Nucleus accumbens (tissue), 56 donors: ENCODE measurements around the gene IHH.

Experiments used
- DNase-seq, 56 donors: peaks; one replicate each; lab custom pipeline; 2025; lab: John Stamatoyannopoulos, UW

The IHH gene

DNA sequence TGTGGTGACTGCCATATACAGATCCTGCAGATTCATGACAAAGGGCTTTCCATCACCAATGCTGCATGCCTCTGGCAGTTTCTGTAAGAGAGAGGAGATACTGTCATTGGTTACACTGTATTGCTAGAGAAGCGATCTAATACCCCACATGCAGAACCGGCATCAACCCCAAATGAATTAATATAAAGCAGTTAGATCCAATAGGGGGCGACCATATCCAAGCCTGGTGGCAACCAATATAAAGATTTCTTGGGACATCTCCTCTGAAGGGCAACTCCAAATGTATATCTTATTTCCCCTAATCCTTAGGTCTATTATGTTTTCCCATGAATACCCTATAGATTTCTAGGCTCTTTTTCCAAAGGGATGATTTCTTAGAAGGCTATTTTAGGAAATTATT is 17.4 kb upstream of the IHH start:
- no peak for DNase-seq

DNA sequence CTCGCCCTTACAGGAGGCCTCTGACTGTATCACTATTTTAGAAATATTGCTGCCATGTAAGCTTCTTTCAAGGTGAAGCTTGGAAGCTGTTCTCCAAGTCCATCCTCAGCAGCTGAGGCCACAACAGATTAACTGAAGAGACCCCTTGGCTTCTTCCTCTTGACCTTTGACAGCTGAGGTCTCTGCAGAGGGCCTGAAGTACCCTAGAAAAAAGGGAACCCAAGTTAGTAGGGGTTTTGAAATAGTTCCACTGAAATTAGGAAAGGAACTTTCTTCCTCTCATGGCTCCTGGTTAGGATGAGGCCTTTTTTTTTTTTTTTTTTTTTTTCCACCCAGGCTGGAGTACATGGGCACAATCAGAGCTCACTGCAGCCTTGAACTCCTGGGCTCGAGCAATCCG is 15.5 kb upstream of the IHH start:
- DNase-seq = no peak

DNA sequence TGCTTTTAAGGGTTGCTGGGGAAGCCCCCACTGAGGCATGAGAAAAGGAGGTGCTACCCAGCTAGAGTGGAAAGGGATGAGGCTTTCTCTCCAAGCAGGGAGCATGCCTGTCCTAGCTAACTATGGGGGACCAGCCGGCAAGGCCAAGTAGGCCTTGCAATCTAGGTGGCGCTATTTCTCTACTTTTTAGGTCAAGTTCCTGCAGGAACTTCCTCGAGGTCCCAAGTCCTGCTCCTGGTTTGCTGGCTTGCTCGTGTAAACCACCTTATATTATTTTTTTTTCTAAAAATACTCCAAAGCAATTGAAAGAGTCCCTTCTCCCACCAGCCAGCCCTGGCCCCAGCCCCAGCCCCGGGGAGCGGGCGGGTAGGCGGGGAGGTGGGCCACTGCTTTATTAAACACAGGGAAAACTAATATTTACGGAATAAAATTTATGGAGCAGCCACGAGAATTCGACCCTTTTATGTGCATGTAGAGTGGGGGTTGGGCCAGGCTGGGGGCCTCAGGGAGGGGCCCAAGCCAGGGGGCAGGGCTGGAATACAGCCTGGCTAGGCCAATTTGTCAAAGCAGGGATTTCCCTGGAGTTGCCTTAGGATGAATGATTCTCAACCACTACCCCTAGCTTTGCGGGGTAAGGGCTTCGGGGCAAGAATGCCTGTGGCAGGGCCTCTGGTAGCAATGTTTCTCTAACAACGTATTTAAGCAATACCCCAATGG is 12.8 kb upstream of the IHH start:
- DNase-seq = peak in 1 of 56 donors; percentile 17

DNA sequence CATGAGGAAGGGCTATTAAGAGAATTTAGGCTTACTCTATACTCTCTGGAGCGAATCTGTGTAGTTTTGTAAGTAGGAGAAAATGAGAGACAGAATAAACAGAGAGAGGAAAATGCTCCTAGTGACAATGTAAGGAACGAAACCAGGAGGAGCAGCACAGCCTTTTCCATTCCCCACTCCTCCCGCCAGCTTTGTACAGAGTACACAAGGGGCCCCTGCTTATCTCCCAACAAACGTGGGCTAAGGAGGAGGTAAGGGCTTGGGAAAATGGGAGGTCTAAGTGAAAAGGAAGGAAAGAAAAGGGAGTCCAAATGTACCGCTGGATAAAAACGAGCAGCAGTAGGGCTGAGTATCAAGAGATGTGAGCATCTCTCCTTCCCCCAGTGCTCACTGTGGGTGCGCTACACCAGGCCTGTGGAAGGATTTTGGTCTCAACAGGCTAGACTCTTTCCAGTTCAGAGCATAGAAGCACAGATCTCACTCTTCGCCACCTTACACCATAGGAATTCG is 12.1 kb upstream of the IHH start:
- DNase-seq = no peak

DNA sequence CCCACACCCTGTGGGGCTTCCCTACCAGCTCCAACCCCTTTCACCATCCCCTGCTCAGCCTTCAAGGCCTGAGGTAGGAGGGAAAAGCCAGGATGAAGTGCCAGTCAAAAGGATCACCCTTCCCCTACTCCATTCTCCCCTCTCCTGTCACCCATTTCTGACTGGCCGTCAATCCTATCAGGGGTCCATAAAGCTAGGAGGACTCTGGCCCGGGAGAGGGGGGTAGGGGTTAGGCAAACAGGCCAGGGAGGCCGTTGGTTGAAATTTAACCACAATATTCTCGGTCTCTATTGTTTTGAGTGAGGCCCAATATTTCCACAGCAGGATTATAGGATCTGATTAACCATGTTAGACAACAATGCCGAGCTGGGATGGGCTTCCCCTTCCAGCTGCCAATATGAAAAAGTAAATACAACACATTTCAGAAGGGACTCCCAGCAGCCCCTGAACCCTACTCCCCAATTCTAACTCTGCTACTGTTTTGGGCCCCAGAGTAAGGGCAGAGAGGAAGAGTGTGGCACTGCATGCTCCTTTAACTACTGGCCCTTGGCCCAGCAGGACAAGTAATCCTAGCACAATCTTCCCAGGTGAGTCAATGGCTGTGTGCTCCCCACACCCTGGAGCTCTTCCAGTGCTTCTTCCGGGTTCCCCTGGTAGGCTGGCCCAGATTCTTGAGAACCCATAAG is 10.6 kb upstream of the IHH start:
- no peak for DNase-seq

DNA sequence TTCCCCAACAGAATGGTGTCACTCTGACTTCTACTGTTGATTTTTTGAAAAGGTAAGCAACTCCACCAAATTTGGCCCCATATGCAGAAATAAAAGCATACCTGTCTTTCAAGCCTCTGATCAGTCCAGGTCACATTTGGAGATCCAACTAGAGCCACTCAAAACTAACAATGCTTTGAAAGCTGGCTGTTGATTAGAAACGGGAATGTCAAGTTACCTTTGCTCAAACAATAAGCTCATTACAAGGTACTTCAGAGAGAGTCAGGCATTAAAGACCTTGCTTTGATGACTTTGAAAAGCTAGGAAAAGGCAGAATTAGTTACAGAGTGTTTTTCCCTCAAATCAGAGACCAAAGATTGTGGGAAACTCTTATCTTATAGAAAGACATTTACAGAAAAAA is 4.8 kb upstream of the IHH start:
- no peak for DNase-seq

DNA sequence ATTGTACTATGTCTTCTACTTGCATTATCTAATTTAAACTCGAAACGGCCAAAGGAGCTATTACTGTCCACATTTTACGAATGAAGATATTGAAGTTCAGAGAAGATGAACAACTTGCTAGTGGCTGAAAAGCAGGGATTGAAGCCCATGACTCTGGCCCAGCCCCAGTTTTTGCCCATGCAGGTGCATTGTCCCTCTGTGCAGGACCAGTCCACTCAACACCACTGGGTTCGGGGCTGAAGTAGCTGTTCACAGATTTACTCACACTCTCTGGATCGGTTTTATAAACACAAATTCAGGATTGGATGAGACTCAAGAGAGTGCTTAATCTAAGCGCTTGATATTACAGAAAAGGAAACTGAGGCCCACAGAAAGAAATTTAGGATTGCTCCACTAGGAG is 1.4 kb upstream of the IHH start:
- no peak for DNase-seq

DNA sequence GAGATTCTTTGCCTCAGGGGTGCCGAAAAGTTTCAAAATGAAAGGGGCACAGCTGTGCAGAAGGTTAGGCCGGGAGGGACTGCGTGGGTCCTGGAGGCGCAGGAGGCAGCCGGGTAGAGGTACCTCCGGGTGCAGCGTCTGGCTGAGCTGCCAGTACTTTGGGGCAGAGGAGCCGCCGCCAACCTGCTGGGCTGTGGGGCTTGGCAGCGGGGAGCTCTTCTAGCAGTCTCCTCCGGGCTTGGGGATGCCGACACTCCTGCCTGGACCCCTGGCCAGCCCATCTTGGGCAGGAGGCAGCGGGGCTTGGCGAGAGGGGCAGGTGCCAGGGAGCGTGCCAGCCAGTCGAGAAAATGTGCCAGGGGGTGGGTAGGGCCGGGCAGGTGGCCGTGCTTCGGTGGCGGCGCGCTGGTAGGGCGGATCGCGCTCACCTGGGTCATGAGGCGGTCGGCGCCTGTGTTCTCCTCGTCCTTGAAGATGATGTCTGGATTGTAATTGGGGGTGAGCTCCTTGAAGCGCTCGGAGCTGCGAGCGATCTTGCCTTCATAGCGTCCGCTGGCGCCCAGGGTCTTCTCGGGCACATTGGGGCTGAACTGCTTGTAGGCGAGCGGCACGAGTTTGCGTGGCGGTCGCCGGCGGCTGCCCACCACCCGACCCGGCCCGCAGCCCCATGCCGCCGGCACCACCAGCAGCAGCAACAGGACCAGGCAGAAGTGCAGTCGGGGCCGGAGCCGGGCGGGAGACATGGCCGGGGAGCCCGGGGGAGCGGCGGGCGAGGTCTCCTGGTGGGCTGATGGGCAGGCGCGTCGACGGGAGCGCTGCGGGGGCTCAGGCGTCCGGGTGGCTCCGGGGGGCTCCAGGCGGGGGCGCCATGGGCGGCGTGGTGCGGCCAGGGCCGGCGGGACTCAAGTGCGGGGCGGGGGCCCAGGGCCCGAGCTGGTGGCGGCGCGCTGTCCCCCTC is 717 bp downstream of the IHH start:
- no peak for DNase-seq

DNA sequence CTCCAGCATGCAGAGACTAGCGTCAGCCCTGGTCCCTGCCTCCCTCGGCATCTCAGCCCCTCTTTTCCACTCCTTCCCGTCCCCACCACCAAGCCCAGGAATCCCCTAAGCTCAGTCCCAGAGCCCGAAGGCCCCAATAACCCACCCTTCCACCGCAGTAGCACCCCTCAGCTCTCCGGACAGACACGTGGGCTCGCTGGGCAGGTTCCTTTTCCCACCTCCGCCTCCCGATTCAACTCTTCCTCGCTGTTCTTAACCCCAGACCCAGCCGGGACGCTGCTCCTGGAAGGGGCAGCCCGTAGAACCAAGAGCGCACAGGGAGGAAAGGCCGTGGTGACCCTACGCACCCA is 1.4 kb downstream of the IHH start:
- DNase-seq = no peak

DNA sequence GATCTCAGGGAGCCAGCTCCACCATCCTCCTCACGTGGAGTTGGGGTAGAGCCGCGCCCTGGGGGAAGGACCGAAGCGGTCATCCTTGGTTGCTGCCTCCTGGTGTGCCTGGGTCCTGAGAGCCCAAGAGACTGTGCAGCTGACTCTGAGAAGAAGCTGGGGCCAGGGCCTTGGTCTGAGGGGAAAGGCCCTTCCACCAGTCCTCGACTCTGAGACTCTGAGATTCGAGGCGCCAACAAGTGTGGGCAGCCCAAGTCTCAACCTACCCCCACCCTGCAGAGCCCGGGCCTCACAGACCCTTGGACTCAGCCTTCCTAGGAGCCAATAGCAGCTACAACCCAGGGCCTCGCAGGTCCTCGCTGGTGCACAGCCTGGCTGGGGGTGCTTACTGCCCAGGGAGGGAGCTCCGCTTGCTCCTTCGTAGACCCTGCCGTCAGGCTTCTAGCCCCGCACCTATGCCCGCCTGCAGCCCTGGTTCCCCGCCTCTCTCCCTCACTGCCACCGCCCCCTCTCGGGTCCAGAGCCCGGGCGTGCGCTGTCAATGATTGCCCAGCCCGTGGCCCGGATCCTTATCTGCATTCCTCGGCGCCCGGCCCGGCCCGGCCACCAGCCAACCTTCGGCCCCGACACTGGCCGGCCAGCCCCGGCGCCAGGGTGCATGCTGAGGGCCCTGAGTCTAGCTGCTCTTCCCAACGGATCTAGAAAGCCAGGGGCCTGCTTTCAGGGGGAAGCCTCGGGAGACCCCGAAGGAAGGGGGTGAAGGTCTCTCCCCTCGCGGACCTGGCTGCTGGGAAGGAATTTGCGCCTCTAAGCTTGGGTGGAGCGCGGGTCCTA is 2.0 kb downstream of the IHH start:
- peak in 1 of 56 donors; percentile 4 for DNase-seq

DNA sequence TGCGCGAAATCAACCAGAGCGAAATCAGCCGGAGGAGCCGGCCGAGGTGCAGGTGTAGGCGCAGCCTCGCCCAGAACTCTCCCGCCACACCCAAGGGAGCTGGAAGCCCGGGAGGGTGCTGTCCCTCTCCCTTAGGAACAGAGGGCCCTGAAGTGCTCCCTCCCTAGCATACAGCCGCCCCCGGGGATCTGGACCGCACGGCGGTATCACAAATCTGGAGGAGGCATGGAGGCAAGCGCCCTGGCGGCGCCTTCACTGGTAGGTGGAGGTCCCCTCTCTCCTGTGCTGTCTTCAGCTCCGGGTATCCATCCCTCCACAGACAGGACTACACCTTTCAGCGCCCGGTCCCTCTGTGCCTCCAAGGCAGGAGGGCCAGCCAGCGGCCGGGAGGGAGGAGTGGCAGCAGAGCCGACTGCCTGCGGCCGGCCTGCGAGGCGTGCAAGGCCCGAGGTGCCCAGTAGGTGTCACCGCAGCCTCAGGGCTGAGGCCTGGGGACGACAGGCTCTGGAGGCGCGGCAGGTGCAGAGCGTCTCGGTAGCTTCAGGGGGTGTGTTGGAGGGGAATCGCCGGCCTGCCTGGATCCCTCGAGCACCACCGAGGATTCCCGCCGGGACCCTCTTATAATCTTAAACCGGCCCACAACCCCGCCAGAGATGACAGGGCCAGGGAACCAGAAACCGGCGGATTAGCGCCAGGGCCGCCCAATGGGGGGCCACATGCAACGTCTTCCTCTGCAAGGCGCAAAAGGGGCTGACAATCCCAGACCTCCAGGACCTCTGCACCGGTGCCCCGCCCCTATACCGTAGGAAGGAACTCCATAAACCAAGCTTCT is 2.8 kb downstream of the IHH start:
- DNase-seq = peak in 50 of 56 donors; percentile 5 to 79 (median 45)

DNA sequence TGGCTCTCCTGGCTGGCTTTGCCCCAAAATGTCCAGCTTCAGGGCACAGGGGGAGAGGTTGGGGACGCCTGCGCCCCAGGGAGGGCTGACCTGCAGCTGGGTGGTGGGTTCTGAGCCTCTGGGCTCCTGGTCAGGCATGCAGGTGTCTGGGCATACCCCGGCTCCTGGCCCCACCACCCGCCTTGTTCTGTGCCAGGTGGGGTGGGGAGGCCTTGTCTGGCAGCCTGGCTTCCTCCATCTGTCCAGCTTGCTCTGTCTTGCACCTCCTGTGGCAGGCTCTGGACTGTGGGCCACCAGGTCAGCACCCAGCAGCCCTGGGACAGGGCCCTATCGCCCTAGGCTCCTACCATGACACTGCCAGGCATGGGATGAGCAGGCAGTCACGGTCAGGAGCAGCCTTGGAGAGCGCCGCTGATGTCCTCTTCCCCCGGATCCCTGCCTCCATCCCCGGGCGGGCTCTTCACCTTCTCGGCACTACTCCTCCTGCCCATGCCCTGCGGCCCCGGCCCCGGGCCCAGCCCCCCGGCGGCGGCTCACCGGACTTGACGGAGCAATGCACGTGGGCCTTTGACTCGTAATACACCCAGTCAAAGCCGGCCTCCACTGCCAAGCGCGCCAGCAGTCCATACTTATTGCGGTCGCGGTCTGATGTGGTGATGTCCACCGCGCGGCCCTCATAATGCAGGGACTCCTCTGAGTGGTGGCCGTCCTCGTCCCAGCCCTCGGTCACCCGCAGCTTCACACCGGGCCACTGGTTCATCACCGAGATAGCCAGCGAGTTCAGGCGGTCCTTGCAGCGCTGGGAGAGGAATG is 3.6 kb downstream of the IHH start:
- no peak for DNase-seq

DNA sequence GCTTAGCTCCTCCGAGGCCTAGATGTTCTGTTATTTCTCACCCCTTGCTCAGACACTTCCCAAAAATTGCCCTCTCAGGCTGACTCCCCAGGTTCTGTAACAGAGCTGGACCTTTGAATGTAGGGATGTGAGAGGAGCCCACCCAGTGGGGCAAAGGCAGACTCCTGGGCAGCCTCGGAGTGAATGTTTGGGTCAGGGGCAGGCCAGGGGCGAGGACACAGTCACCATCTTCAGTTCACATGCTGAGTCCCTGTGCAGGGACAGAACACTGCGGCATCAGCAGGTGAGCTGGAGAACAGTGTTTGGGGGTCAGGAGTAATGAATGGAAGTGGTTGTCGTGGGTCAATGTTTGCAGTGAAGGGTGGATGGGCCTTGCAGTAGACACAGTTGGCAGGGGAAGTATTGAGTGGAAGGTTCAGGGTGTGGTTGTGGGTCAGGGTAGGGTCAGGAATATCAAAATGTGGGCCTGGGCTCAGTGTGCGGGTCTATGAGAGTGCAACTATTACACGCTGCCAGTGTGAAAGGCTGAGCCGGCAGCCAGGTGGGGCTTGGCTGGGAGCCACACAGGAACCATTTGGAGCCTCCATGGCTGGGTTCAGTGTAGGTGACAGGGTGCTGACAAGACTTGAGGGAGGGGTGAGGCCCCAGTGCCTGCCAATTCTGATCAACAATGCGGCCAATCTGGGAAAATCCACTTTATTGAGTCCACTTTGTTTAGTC is 4.4 kb downstream of the IHH start:
- DNase-seq = no peak

DNA sequence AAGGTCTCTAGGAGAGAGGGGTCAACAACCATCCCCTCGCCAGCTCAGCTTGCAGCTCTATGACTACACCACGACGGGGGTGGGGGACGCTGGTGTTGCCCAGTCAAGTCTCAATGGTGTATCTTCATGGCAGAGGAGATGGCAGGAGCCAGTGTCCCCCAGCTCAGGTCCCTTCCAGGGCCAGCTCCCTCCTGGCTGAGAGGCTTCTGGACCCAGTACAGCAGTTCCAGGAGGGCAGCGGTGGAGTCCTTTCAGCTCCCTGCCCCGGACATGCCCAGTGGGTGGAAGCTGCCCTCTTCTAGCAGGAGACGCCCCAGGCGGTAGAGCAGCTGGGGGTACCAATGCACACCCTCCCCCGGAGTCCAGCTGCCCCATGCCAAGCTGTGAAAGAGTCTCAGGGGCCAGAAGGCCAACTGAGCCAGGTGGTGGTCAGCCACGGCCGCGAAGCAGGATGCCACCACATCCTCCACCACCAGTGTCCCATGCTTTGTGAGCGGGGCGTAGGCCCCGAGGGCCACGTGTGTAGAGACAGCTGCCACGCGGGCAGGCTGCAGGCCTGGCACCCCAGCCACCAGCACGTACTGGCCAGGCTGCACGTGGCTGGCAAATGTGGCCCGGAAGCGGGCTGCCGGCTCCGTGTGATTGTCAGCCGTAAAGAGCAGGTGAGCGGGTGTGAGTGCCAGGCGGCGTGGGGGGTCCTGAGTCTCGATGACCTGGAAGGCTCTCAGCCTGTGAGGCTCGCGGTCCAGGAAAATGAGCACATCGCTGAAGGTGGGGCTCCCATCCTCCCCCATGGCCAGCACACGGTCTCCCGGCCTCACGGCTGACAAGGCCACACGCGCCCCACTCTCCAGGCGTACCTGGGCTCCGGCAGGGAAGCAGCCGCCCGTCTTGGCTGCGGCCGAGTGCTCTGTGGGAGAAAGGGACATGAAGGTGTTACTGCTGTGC is 5.5 kb downstream of the IHH start:
- DNase-seq = no peak

DNA sequence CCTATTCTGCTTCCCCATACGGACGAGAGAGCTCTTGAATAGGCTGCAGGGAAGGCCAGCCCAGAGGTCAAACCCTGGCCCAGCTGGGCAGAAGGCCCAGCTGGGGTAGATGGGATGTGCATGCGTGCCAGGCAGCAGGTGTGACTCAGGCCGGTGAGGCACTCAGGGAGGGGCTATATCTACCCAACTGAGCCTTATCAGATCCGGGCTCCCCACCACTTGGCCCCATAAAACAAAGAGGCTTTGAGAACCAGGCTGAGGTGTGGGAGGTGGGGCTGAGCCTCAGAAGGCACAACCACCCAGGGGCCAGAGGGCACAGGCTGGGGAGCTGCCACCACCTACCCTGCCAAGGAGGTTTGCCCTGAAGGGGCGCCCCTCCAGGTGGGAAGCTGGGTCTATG is 11.4 kb downstream of the IHH start:
- DNase-seq = no peak

DNA sequence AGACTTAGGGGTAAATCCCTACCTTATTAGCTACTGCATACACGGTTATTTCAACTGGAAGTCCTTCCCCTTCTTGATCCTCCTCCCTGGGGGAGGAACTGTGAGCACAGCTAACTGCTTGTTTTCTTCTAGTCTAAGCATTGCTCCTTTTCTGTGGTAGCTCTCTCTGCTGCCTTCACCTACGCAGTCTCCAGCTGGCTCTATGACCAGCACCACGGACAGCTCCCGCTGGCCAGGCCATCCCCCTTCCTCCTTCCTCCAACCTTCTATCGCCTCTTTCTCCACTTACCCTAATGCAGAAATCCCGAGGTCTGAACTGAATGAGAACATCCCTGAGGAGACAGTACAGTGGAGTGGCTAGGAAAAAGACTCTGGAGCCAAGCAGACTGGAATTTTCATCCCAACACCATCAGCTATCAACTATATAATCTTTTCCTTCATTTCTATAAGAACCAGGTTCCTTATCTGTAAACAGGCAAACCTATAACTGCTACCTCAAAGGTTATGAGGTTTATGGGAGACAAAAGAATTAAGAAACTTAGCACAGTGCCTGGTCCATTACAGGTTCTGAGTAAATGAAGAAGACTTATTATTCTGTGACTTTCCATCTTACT is 14.7 kb downstream of the IHH start:
- peak in 1 of 56 donors; percentile 5 for DNase-seq
